Fibroblast of mammary gland (primary cell): ENCODE data around the gene ZNF496.
"Not testable (repeated sequence)": the region's sequence is repeated elsewhere in the genome, so short reads cannot be mapped to it uniquely, and the experiment has no call there.

ENCODE experiments used
- DNase-seq: peaks from one replicate; pipeline ENCODE4 v3.0.0-alpha.2; 2010; ENCODE audit warnings: low read depth
- H3K4me3 ChIP-seq: 2 replicates; pipeline ENCODE4 v1.5.1; 2011; ENCODE audit warnings: low read depth, mild to moderate bottlenecking, low read length, moderate library complexity; ENCODE audit not compliant: control insufficient read depth
- TF ChIP-seq, protein P1 (sequence below): conservative IDR thresholded peaks from 2 replicates; pipeline ENCODE4 v1.5.1; 2011; ENCODE audit warnings: low read depth, low read length, inconsistent platforms; ENCODE audit not compliant: control insufficient read depth, insufficient read depth

ZNF496 gene

DNA sequence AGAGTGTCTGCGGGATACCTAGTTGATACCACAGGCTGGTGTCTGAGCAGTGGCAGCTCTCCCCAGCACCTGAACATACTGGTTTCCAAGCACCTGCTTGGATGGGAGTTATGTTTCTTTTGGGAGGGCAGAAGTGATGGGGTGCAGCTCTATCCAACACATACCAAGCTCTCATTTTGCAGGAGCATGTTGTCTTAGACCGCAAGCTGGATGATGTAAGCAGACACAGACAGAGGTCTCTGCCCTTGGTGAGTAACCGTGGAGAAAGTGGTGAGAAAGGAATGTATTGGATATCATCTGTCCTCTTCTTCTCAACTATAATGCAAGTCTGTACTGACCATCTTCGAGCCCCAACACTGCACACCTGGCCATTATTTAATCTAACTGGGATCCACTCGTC, 37.4 kb downstream of the ZNF496 start:
- peak; percentile 86 for DNase-seq

DNA sequence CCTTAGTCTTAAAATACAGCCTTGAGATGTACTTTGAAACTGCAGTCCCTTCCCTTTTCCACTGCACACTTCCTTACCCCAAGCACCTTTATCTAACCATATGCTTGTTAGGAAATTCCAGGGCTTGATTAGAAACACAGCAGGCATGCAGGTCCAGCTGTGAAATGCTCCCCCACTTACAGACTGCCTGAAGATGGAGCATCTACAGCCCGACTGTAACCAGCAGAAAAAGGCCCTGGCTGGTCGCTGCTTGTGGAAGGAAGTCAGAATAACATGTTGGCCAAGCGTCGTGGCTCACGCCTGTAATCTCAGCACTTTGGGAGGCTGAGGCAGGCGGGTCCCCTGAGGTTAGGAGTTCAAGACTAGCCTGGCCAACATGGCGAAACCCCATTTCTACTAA, 38.6 kb downstream of the ZNF496 start:
- TF ChIP-seq, protein P1, sequence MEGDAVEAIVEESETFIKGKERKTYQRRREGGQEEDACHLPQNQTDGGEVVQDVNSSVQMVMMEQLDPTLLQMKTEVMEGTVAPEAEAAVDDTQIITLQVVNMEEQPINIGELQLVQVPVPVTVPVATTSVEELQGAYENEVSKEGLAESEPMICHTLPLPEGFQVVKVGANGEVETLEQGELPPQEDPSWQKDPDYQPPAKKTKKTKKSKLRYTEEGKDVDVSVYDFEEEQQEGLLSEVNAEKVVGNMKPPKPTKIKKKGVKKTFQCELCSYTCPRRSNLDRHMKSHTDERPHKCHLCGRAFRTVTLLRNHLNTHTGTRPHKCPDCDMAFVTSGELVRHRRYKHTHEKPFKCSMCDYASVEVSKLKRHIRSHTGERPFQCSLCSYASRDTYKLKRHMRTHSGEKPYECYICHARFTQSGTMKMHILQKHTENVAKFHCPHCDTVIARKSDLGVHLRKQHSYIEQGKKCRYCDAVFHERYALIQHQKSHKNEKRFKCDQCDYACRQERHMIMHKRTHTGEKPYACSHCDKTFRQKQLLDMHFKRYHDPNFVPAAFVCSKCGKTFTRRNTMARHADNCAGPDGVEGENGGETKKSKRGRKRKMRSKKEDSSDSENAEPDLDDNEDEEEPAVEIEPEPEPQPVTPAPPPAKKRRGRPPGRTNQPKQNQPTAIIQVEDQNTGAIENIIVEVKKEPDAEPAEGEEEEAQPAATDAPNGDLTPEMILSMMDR, result no peak
- H3K4me3 ChIP-seq, result no peak overlapping the region
- DNase-seq, result no peak

More for the DNA sequence above, 37.4 kb downstream of the ZNF496 start:
- TF ChIP-seq, protein P1, result no peak
- no peak overlapping the region for H3K4me3 ChIP-seq

DNA sequence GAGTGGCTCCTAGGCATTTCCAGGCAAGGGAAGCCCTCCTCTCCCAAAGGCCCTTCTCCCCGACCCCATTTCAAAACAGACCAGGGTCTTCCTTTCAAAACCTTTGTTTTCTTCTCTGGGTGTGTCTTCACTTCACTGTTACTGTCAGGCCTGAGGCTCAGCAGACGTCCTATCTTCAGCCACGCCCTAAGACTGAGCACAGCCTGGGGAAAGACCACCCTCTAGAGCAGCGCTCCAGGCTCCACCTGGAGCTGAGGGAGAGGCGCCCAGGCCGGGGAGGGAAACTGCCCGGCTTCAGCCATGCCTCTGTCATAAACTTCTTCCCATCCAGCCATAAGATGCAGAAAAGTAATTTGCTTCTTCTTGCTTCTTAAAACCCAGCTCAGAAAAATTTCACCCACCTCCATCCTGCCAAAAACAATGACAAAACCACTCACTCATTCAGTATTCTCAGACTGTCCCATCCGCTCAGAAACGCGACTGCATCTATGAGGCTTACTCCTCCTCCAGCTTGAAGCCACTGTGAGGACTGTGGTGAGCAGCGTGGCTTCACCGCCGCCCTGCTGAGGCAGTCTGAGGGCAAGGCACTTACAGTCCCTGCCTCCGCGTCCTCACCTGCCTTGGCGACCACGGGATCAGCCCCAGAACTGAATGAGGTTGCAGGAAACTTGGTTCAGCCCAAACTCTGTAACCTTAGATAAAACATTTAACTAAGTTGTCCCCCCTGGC, 39.7 kb downstream of the ZNF496 start:
- no peak overlapping the region for H3K4me3 ChIP-seq
- TF ChIP-seq, protein P1, result no peak
- DNase-seq, result no peak

DNA sequence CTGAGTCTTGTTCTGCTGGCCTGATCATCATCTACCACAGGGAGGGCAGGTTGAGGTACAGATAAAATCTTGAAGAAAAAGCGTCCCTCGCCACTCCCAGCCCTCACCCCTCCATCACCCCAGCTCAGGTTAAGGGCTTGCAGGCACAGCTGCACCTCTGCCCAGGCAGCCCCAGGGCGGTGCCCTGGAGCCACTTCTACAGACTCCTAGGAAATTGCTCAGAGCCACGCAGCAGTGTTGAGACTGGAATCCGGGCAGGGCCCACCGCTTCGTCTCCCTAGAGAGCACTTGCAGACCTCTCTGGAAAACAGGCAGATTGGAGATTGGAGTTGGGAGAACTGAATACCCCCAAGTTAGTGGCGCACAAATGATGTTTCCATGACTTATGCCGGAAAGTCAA, 40.5 kb downstream of the ZNF496 start:
- TF ChIP-seq, protein P1, result no peak
- no peak for DNase-seq
- H3K4me3 ChIP-seq, result no peak overlapping the region

DNA sequence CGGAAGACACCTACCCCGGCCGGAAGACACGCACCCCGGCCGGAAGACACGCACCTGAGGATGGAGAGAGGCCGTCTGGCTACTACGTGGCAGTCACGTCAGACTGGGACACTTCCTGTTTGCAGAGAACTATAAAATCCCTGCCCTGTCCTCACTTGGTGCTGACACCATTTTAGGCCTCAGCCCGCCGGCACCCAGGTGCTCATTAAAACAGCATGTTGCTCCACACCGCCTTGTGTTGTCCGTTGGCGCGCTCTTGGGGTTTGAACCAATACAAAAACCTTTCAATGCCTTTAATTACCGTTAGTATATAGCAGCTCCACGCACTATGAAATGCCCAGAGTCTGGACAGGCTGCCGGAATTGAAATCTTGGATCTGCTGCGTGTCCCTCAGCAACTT, 41.1 kb downstream of the ZNF496 start:
- no peak overlapping the region for H3K4me3 ChIP-seq
- DNase-seq, result no peak
- TF ChIP-seq, protein P1, result no peak

DNA sequence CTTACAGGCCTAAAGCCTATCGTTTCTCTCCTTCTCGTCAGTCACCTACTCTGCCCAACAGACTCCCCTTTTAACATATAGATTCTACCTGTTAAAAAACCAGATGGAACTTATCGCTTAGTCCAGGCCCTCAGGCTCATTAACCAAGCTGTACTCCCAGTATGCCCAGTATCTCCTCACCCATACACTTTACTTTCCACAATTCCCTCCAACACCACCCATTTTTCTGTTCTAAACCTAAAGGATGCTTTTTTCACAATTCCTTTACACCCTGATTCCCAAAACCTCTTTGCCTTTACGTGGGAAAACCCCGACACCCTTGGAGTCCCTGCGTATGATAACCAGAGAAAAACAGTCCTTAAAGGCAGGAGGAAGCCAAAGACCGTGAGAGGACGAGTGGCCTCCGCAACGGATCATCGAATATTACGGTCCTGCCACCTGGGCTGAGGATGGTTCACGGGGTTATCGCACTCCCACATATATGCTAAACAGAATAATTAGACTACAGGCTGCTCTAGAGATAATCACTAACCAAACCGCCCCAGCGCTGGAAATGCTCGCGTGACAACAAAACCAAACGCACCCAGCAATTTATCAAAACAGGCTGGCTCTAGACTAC, 42.3 kb downstream of the ZNF496 start:
- DNase-seq, H3K4me3 ChIP-seq: not testable (repeated sequence)

DNA sequence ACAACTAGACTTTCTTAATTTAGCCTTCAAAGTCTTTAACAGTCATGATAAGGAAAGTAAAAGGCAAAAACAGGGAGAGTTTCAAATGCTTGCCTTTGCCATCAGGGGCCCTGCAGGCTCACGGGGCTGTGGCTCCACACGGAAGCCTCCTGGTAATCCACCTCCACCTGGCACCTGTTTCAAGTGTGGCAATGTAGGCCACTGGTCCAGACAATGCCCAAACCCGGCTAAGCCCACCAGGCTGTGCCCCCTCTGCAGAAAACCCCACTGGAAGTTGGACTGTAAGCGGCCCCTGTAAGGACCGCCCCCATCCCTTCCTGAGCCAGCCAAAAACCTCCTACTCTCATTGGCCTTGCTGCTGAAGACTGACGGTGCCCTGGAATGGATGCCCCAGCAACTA, 43.3 kb downstream of the ZNF496 start:
- DNase-seq, result no peak
- H3K4me3 ChIP-seq, result no peak overlapping the region
- TF ChIP-seq, protein P1, result no peak
